Fibroblast of peridontal ligament (primary cell): Measurements from ENCODE around the gene IQCN.

Experiments used
- DNase-seq: peaks from one replicate; pipeline ENCODE4 v3.0.0-alpha.2; 2010; ENCODE audit errors: extremely low read depth

The IQCN gene

DNA sequence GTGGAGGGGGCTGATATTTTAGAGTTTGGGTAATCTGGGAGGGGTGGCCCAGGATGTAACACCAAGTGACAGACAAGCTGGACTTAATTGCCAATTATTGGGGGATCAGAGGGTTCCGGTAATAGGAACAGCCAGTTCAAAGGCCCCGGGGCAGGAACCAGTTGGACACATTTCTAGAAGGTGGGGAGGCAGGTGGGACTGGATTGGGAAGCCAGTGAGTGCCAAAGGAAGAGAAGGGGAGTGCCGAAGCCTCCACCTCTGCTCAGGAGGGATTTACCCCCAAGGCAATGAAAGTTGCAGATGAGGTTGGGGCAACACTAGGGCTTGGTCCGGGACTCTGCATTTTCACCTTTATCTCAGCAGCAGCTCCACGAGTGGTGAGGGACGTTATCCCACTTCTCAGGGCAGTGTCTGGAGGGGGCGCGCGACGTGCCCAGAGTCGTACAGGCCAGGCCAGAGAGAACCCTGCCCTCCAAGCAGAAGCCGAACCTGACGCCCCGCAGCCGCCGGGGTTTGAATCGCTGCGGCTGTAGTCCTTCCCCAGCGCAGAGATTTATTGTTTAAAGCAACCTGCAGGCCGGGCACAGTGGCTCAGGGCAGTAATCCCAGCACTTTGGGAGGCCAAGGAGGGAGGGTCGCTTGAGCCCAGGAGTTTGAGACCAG, 12.9 kb upstream of the IQCN start:
- DNase-seq: no peak

DNA sequence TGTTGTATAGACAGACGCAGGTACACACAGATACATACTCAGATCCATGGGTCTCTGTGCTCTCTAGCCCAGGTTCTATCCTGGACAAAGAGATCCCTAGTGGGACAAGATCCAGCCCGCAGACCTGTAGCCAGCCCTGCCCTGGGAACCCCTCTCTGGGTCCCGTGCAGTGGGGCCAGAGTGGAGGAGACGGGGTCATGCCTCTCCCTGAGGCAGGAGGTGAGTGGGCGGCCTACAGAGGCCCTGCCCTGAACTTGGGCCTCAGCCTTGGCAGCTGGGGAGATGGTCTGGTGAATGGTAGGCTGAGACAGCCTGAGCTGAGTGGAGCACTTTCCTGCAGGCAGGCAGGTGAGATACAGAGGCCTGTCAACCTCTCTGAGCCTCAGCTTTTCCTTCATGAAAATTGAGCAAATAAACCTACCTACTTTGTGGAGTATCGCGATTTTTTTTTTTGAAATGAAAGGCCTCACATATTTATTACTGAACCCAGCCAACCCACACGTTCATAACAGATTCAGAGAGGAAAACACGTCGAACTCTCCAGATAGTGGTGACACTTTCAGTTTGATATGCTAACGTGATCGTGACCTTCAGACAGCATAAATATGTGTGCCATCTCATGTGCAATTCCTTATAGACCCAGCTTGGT, 10.6 kb upstream of the IQCN start:
- DNase-seq: no peak

DNA sequence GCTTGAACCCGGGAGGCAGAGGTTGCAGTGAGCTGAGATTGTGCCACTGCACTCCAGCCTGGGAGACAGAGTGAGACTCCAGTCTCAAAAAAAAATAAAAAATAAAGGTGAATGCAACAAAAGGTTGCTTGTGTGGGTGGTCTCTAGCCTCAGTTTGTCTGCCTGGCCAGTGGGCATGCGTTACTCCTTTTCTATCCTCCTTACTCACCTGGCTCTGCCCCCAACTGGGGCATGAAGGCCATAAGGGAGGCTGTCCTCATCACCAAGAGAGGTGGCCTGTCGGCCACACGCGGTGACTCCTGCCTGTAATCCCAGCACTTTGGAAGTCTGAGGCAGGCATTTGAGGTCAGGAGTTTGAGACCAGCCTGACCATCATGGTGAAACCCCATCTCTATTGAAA, 9.1 kb upstream of the IQCN start:
- no peak for DNase-seq

DNA sequence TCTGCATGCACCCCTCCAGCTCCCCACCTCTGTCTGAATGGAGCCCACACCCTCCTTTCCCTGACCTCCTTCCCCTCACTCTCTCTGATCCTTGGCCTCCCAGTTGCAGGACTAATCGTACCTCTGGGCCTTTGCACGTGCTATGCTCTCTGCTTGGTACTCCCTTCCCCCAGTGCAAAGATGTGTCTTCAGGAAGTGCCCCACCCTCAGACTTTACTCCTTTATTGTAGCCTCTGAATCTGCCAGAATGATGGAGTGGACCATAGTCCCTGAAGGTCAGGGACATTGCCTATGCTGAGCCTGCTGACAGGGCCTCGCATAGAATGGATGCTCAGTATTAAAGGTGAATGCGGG, 8.5 kb upstream of the IQCN start:
- no peak for DNase-seq

DNA sequence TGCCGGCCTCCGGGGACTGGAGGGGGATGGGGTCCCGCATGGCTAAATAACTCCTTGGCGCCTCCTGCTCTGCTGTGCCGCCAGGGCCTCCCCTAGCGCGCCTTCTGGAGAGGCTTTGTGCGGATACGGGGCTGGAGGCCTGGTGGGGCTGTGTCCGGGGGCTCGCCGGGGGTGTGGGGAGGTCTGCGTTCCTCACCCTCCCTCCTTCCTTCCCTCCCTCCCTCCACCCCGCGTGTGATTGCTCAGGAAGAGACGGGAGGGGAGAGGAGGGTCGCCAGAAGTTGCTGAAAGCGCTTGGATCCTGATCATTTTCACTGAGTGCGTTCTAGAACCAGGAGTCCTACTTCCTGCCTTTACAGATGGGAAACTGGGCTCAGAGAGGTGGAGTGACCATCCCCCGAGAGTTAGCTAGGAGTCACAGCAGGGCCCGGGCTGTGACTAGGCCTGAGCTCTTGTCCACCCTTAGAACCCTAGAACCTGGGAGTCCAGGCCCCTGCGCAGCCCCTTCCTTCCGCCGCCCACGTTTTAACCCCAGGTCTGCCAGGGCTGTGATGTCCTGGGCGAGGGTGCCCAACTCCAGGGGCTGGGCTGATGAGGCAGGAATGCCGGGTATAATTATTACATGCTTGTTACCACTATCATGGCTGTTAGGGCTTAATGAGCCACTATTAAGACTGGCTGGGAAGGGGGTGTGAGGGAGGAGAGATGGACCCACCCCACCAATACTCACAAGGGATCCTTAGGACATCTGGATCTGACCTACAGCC, 8.0 kb upstream of the IQCN start:
- no peak for DNase-seq

DNA sequence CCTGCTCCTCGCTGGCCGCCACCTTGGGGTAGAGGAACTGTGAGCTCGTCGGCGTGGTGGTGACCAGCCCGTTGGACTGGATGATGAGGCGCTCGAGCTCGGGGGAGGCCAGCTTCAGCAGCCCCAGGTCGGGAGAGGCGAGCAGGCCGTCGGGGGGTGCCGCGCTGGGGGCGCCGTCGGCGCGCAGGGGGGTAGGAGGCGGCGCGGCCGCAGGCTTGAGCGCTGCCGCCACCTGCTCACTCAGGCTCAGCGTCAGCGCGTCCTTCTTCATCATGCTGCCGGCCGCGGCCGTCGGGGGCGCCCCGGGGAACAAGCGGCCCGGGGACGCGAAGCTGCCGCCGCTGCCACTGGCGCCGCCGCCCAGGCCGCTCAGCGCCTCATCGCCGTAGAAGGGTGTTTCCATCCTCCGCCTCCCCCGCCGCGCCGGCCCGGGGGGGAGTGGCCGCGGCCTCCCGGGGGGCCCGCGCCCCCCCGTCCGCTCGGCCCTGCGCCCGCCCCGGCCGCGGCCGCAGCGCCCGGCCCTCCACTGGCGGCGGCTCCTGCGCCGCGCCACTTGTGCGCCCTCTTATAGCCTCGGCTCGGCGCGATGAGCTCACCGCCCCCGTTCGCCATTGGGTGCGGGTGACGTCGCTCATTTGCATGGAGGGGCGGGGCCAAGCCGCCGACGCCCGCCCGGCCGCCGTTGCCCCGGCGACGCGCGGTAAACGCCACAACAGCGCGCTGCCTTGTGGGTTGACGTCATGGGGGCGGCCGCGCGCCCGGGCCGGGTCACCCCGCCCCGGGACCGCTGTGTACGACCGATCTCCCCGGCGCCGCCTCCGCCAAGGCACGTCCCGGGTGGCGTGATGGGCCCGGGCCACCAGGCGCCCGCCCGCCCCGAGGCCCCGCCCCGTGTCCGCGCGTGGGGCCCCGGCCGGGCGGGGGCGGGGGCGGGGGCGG, 7.1 kb upstream of the IQCN start, which contains the start of gene JUND:
TSS of gene JUND (minus strand) at position 541 of the 939 bp plus-strand sequence. CDS start at position 403, 138 bp downstream.
- peak; percentile 96 for DNase-seq

DNA sequence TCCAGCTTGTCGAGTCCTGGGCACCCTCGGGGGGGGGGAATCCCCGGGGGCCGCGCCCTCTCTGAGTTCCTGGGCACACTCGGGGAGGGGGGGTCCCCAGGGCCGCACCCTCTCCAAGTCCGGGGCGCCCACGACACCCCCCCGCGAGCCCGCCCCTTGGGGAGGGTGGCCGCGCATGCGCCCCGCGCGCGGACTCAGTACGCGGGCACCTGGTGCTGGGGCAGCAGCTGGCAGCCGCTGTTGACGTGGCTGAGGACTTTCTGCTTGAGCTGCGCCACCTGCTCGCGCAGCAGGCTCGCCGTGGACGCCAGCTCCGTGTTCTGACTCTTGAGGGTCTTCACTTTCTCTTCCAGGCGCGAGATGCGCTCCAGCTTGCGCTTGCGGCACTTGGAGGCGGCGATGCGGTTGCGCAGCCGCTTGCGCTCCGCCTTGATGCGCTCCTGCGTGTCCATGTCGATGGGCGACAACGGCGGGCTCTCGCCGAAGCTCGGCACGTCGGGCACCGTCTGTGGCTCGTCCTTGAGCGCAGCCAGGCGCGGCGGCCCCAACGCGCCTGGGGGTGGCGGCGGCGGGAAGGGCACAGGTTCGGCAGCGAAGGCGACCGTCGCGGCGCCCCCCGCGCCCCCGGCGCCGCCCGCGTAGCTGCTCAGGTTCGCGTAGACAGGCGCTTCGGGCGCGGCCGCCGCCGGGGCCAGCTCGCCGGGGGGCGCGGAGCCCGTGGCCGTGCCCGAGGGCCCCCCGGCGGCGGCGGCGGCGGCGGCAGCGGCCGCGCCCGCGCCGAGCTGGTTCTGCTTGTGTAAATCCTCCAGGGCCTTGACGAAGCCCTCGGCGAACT, 6.2 kb upstream of the IQCN start:
- peak; percentile 64 for DNase-seq

DNA sequence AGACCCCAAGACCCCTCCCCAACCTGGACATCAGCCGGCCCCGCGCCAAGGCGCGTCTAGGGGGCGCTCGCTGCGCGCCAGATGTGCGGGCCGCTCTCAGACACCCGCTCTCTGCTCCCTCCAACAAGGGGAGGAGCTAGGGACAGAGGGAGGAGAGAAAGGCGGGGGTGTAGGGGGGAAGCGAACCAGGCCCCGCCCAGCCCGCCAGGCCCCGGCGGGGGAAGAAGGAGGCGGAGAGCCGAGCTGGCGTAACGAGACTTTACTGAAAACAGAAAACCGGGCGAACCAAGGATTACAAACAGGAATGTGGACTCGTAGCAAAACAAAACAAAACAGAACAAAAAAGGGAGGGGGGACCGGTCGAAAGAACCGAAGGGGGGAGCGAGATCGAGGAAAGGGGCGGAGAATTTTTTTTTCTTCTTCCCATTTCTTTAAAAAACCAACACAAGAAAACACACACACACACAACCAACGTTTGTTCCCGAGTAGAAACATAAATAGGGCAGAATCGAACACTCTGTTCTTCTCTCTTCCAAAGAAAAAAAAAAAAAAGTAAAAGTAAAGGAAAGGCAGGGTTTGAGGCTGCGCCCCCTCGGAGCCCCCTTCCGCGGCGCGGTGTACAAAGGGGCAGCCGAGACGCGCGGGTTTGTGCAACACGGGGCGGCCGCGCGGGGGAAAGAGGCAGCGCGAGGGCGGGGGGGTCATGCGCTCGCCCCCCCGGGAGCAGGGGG, 5.4 kb upstream of the IQCN start:
- DNase-seq: peak; percentile 92

DNA sequence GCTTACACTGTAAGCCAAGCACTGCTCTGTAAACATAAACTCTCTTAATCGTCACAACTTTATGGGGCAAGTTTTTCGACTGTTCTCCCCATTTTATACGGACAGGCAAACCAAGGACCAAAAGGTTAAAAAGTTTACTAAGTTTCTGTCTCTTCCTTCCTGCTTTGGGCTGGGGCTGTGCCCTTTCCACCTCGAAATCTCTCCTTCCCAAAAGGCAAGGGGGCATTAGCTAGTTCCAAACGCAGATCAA, 4.9 kb upstream of the IQCN start:
- no peak for DNase-seq

DNA sequence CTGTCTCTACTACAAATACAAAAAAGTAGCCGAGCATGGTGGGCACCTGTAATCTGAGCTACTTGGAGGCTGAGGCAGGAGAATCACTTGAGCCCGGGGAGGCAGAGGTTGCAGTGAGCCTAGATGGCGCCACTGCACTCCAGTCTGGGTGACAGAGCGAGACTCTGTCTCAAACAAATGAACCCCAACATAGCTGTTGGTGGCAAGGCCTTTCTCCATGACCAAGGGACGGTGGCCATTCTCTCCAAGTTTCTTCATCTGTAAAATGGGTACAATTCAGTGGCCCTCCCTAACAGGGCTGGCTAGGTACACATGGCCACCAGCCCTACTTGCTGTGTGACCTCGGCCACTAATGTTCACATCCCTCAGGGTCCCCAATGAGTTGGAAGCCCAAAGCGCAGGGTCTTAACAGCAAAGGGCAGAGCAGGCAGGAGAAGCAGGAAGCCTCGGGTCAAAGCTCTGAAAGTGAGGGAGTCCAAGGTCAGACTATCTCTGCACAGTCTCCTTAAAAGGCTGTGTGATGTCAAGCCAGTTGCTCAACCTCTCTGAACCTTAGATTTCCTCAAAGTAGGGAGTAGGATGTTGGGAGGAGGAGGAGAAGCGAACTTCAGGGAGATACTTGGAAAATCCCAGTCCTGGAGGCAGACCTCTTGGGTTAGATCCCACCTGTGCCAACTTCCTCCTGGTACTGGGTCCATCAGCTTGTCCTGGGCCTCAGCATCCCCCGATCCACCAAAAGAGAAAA, 4.4 kb upstream of the IQCN start:
- DNase-seq: peak; percentile 44

DNA sequence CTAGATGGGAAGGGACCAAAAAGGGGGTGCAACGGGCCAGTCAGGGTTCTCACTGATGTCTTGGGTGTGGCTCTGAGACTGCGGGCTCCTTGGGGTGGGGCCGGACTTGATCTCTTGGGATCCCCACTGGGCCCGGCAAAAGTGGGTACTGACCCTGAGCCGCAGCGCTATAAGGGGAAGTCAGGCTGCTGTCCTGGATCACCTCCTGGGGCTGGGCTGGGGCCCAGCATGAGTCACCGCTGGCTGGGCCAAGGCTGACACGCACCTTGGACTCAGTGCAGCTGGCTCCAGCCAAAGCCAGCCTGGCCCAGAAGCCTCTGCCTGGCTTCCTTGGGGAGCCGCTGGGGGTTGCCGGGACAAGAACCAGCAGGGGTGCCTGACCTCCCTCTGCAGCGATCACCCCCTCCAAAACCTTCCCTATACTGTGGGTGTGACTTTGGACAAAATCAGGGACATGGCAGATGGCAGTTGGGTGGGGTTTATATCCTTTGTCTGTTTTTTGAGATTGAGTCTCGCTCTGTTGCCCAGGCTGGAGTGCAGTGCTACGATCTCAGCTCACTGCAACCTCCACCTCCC, 617 bp upstream of the IQCN start:
- DNase-seq: peak; percentile 85

DNA sequence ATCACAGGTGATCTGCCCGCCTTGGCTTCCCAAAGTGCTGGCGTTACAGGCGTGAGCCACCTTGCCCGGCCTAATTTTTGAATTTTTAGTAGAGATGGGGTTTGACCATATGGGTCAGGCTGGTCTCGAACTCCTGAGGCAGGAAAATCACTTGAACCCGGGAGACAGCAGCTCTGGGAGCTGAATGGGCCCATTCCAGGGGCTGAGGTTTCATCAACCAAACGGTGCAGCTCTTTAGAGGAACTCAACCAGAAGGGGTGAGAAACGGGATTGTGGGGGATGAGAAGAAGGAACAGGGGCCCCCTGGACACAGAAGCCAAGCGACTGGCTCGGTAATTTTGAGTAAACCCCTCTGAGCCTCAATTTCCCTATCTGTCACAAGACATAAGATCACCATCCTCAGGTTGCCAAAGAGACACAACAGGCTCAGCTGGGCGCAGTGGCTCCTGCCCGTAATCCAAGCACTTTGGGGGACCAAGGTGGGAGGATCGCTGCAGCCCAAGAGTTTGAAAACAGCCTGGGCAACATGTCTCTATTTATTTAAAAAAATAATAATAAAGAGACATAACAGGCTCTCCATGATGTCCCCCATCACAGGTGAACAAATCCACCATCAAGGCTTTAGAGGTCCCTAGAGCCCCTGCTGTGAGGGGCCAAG, 562 bp downstream of the IQCN start:
- no peak for DNase-seq

DNA sequence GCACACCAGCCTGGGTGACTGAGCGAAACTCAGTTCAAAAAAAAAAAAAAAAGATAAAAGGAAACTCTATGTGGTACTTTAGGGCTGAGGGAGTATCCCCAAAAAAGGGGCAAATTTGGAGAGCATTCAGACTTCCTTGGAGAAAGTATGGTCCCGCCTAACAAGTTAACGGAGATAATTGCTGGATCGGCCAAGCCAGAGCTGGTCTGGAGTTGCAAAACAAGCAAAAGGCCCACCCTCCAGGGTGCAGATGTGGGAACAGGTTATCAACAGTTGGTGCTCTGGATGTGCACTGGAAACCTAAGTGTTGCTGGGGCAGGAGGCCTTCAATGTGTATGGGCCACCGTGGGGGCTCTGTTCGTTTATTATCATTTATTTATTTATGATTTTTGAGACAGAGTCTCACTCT, 2.8 kb downstream of the IQCN start:
- DNase-seq: no peak

DNA sequence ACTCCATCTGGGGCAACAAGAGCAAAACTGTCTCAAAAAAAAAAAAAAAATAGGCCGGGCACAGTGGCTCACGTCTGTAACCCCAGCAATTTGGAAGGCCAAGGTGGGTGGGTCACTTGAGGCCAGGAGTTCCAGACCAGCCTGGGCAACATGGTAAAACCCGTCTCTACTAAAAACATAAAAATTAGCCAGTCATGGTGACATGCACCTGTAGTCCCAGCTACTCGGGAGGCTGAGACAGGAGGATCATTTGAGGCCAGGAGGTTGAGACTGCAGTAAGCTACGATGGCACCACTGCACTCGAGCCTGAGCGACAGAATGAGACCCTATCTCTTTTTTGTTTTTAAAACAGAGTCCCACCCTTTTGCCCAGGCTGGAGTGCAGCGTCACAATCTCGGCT, 3.9 kb downstream of the IQCN start:
- no peak for DNase-seq

DNA sequence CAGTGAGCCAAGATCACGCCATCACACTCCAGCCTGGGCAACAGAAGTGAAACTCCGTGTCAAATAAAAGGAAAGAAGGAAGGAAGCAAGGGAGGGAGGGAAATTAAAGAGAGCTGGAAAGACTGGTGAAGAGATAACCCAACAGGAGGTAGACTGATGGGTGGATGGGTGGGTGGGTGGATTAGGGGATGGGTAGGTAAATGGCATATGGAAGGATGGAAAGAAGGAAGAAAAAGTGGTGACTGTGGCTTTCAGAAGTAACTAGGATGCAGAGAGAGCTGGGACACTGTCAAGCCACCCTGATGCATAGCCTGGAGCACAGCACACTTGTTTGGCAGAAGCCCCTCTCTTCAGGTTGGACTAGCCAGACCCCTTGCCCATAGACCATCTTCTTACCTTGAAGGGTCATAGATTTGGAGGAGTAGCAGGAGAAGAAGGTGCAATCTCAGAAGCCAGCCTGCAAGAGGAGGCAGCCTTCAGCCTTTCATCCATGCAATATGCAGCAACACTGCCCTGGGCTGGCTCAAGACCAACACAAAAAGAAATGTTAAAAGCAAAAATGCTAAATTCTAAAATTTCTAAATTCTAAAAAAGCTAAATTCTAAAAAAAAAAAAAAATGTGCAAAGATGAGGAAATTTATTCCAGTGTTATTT, 5.1 kb downstream of the IQCN start:
- DNase-seq: no peak

DNA sequence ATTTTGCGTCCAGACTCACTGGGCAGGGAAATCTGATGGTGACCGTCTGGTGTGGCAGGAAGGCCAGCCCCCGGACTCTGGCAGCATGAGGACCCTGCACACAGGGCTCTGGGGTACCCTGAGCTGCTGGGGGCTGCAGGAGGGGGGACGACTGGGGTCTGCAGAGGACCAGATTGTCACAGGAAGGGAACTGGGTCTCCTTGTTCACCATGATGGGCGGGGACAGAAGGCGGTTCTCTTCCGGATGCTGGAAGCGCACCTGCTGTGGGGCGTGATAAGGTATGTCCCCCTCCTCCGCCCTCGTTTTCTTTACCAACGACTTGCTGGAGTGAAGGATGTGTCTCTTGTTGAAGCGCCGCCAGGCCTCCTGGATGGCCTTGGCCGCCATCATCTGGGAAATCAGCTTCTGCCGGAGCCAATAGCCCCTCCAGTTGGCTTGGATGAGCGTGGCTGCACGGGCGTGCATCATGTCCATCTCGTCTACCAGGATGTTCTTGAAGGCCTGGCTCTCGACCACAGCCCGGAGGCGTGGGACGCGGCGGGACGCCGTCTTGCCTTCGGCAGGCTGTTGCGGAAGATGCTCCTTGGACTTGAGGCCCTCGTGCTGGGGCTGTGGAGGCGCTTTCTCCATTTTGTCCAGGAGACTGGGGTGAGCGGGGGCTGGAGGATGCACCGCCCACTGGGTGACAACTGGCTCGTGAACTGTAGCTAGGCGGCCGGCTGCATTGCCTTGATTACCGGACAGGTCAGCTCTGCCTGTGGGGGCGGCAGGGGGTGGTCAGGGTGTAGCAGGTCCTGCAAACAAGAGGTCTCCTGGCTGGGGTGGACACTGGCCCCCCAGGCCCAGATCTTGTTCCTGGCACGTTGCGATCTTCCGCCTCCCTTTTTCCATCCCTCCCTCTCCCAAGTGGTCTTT, 7.2 kb downstream of the IQCN start:
- no peak for DNase-seq

DNA sequence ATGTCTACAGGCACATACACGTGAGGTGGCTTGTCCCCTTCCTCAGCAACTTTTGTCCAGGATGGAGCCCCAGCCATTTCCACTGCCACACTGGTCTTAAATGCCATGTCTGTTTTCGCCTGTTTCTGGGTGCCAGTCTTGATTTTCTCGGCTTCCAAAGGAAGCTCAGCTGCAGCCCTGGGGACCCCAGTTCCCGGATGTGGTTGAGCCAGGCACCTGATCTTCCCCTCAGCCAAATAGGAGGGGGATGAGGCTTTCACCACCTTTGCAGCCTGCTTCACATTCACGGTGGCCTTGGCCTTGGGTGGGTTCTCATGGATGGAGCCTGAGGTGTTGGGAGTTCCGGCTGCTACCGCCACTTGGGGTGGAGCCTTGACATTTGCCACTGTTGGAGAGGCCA, 8.7 kb downstream of the IQCN start:
- DNase-seq: no peak
